CD4-positive, alpha-beta T cell (primary cell): ENCODE measurements around the gene SMPX. TPM values are rescaled to one million over a fixed set of nuclear protein-coding genes. Genes with fewer than 3 reads are reported as not detected.

ENCODE experiments used
- ATAC-seq: fragments of 200-7000 bp; cut with Tn5 transposase; one replicate; pipeline ENCODE4 v1.10.0; 2022; ENCODE audit warnings: mild to moderate bottlenecking; ENCODE audit not compliant: poor library complexity
- CTCF ChIA-PET: fragments of 350-600 bp; sonication (Branson Sonifier 250); formaldehyde crosslinking; loops from one replicate; lab custom pipeline; 2021; ENCODE audit warnings: antibody characterized with exemption, inconsistent platforms; lab: Charles Lee
- POLR2A ChIA-PET: fragments of 350-600 bp; sonication (Branson Sonifier 250); formaldehyde crosslinking; loops from one replicate; lab custom pipeline; 2021; ENCODE audit warnings: antibody characterized with exemption, inconsistent platforms; lab: Charles Lee
- DNase-seq, 14 experiments: peaks; one replicate each; pipeline ENCODE4 v3.0.0-alpha.2; 2013 to 2020; ENCODE audit warnings: mixed read lengths in 2 of 14
- H3K27ac ChIP-seq, 2 donors: one replicate each; pipeline versions ENCODE4 v1.5.1 to v1.7.0; 2013; ENCODE audit warnings: low read length in 2 of 2, low read depth in 1 of 2, mild to moderate bottlenecking in 1 of 2
- H3K27me3 ChIP-seq, 2 experiments: 1 replicate in 1 of 2; 2 replicates in 1 of 2; pipeline versions ENCODE4 v1.6.1 to v1.7.0; 2013; ENCODE audit warnings: low read length in 2 of 2, control low read depth in 1 of 2, mild to moderate bottlenecking in 1 of 2, moderate library complexity in 1 of 2; ENCODE audit not compliant: insufficient read depth in 2 of 2, control insufficient read depth in 1 of 2
- H3K36me3 ChIP-seq: one replicate; pipeline ENCODE4 v1.6.1; 2013; ENCODE audit warnings: low read length, control low read depth; ENCODE audit not compliant: insufficient read depth
- H3K4me1 ChIP-seq: one replicate; pipeline ENCODE4 v1.6.1; 2013; ENCODE audit warnings: low read length, control low read depth; ENCODE audit not compliant: insufficient read depth
- H3K4me3 ChIP-seq: one replicate; pipeline ENCODE4 v1.5.1; 2013; ENCODE audit warnings: mild to moderate bottlenecking, low read length, moderate library complexity
- H3K9me3 ChIP-seq, 2 experiments: 1 replicate in 1 of 2; 2 replicates in 1 of 2; pipeline versions ENCODE4 v1.6.1 to v1.7.0; 2013; ENCODE audit warnings: low read length in 2 of 2, mild to moderate bottlenecking in 2 of 2, control low read depth in 1 of 2, moderate library complexity in 1 of 2; ENCODE audit not compliant: control insufficient read depth in 1 of 2, insufficient read depth in 1 of 2
- H3K27ac Mint-ChIP-seq: one replicate; pipeline ENCODE4 v1.8.0; 2020; ENCODE audit warnings: mixed read lengths
- H3K27me3 Mint-ChIP-seq: one replicate; pipeline ENCODE4 v1.8.0; 2021; ENCODE audit warnings: mixed read lengths
- H3K36me3 Mint-ChIP-seq: one replicate; pipeline ENCODE4 v1.8.0; 2021; ENCODE audit warnings: low read depth, mixed read lengths
- H3K4me1 Mint-ChIP-seq: one replicate; pipeline ENCODE4 v1.8.0; 2021; ENCODE audit warnings: low read depth, mixed read lengths
- H3K4me3 Mint-ChIP-seq: one replicate; pipeline ENCODE4 v1.8.0; 2020; ENCODE audit warnings: mild to moderate bottlenecking, mixed read lengths
- H3K9me3 Mint-ChIP-seq: one replicate; pipeline ENCODE4 v1.8.0; 2020; ENCODE audit warnings: mixed read lengths
- CTCF ChIP-seq: fragments of 200-600 bp; IDR thresholded peaks from one replicate; pipeline ENCODE4 v1.8.0; 2022; ENCODE audit warnings: antibody characterized with exemption, mild to moderate bottlenecking
- intact Hi-C, 2 experiments: fragments of 100-400 bp; cut with DNase I in 1 of 2; cut with micrococcal nuclease in 1 of 2; formaldehyde crosslinking; loops; one replicate each; pipeline versions ENCODE4 v1.15.1 to v1.9.0; 2023 to 2025; cut with DNase I, micrococcal nuclease
- total RNA-seq, 174 experiments: library from RNA in 2 of 174; stranded (reverse) in 2 of 174; gene quantifications; one replicate each; pipeline ENCODE4 v1.2.3 and lab custom pipeline; 2021 to 2026

The SMPX gene
- total RNA-seq, 2 experiments from 2014 or later = not detected

GRCh38 chrX:21758488-21758887 is 572 bp upstream of the SMPX start:
- H3K9me3 ChIP-seq = no peaks in the 10 kb centered on the region

GRCh38 chrX:21756785-21757529 is 959 bp downstream of the SMPX start:
- H3K36me3 Mint-ChIP-seq = no peaks in the 10 kb centered on the region
- DNase-seq (no peak), ATAC-seq (no peak)
- Histone ChIP-seq H3K4me3 (no peak overlapping the region), H3K27me3 (no peaks in the 10 kb centered on the region), H3K36me3 (no peaks in the 10 kb centered on the region), H3K4me1 (no peaks in the 10 kb centered on the region), H3K9me3 (no peaks in the 10 kb centered on the region), H3K27ac (no peak overlapping the region)
- CTCF ChIA-PET = no interaction called here
- H3K4me1 Mint-ChIP-seq = no peaks in the 10 kb centered on the region
- H3K4me3 Mint-ChIP-seq = no peak overlapping the region
- intact Hi-C loops = no loop called here
- POLR2A ChIA-PET = no interaction called here
- no peaks in the 10 kb centered on the region for H3K9me3 Mint-ChIP-seq
- H3K27me3 Mint-ChIP-seq = no peaks in the 10 kb centered on the region
- H3K27ac Mint-ChIP-seq = no peak overlapping the region
- TF ChIP-seq CTCF = no peak

More at GRCh38 chrX:21758488-21758887, 572 bp upstream of the SMPX start:
- Mint-ChIP-seq H3K27ac (no peak overlapping the region), H3K27me3 (no peaks in the 10 kb centered on the region), H3K4me1 (no peaks in the 10 kb centered on the region), H3K9me3 (no peaks in the 10 kb centered on the region), H3K4me3 (no peak overlapping the region), H3K36me3 (no peaks in the 10 kb centered on the region)
- no peak for ATAC-seq
- DNase-seq = no peak
- no peak overlapping the region for H3K27ac ChIP-seq
- no peaks in the 10 kb centered on the region for H3K27me3 ChIP-seq
- no peaks in the 10 kb centered on the region for H3K4me1 ChIP-seq
- POLR2A ChIA-PET = no interaction called here
- no peak for TF ChIP-seq CTCF
- intact Hi-C loops = no loop called here
- H3K36me3 ChIP-seq = no peaks in the 10 kb centered on the region
- H3K4me3 ChIP-seq = no peak overlapping the region
- CTCF ChIA-PET = no interaction called here

- H3K4me3 ChIP-seq = no peak overlapping the region
- ChIA-PET POLR2A (no interaction called here), CTCF (no interaction called here)
- H3K27ac ChIP-seq = no peak overlapping the region
- no peaks in the 10 kb centered on the region for H3K9me3 Mint-ChIP-seq
- intact Hi-C loops = no loop called here
- H3K4me1 Mint-ChIP-seq = no peaks in the 10 kb centered on the region
- H3K27me3 ChIP-seq = peaks cover 0 to 4% of the 10 kb centered on the region in 2 experiments
- no peaks in the 10 kb centered on the region for H3K36me3 Mint-ChIP-seq
- ATAC-seq (no peak), DNase-seq (no peak)
- no peak overlapping the region for H3K4me3 Mint-ChIP-seq
- no peaks in the 10 kb centered on the region for H3K4me1 ChIP-seq
- H3K27me3 Mint-ChIP-seq = peaks cover 7% of the 10 kb centered on the region
- no peaks in the 10 kb centered on the region for H3K36me3 ChIP-seq
- no peak for TF ChIP-seq CTCF
- H3K27ac Mint-ChIP-seq = no peak overlapping the region
- no peaks in the 10 kb centered on the region for H3K9me3 ChIP-seq
Observed at GRCh38 chrX:21749924-21750323, 8.0 kb downstream of the SMPX start.
